SK-N-SH treated with all-trans-retinoic acid at 6 μM for 48 hours (cell line): ENCODE results near the gene ARPC1A.
"Not testable (repeated sequence)": the region's sequence is repeated elsewhere in the genome, so short reads cannot be mapped to it uniquely, and the experiment has no call there.

Experiments
- OSR1 ChIP-seq: fragments of 250-450 bp; sonication (Bioruptor Pico); IDR thresholded peaks from 2 replicates; pipeline ENCODE4 v1.8.0; 2022; ENCODE audit warnings: moderate library complexity, mild to moderate bottlenecking, inconsistent platforms
- TCF4 ChIP-seq: fragments of 250-450 bp; sonication (Bioruptor Pico); IDR thresholded peaks from 2 replicates; pipeline ENCODE4 v1.8.0; 2021; ENCODE audit warnings: mild to moderate bottlenecking, moderate library complexity, borderline replicate concordance
- ZFP3 ChIP-seq: fragments of 250-450 bp; sonication (Bioruptor Pico); IDR thresholded peaks from 2 replicates; pipeline ENCODE4 v1.5.0; 2020; ENCODE audit warnings: mild to moderate bottlenecking, moderate library complexity
- ZNF565 ChIP-seq: fragments of 450-650 bp; formaldehyde crosslinking; conservative IDR thresholded peaks from 2 replicates; pipeline ENCODE4 v1.5.0; 2020; ENCODE audit warnings: low read depth, mild to moderate bottlenecking, moderate library complexity

DNA sequence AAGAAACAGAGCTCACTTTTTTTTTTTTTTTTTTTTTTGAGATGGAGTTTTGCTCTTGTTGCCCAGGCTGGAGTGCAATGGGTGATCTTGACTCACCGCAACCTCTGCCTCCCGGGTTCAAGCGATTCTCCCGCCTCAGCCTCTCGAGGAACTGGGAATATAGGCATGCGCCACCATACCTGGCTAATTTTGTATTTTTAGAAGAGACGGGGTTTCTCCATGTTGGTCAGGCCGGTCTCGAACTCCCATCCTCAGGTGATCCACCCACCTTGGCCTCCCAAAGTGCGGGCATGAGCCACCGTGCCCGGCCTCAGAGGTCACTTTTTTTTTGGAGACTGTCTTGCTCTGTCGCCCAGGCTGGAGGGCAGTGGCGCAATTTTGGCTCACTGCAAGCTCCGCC is 32.8 kb downstream of the ARPC1A start:
- TF ChIP-seq ZFP3, OSR1, TCF4, ZNF565 (CRISPR knock-in tag): not testable (repeated sequence)
